ENCODE results near the gene PHACTR2.
"Not testable (repeated sequence)": the region's sequence is repeated elsewhere in the genome, so short reads cannot be mapped to it uniquely, and the experiment has no call there.

Gene PHACTR2

GRCh38 chr6:143766185-143766553 is 88.4 kb downstream of the PHACTR2 start:
- no peak for DNase-seq (ENCODE audit: low read depth in 2 of 2)

- DNase-seq (ENCODE audit: low read depth in 2 of 2), result no peak
Observed at GRCh38 chr6:143767433-143767832, 89.7 kb downstream of the PHACTR2 start.

- DNase-seq (ENCODE audit: low read depth in 2 of 2), result no peak
Observed at GRCh38 chr6:143772116-143773086, 94.6 kb downstream of the PHACTR2 start.

- DNase-seq (ENCODE audit: low read depth in 2 of 2), result no peak
Observed at GRCh38 chr6:143773506-143774150, 95.9 kb downstream of the PHACTR2 start.

- DNase-seq (ENCODE audit: low read depth in 2 of 2), result no peak
Observed at GRCh38 chr6:143774347-143774746, 96.6 kb downstream of the PHACTR2 start.

- no peak for DNase-seq (ENCODE audit: low read depth in 2 of 2)
Observed at GRCh38 chr6:143775336-143775735, 97.6 kb downstream of the PHACTR2 start.

GRCh38 chr6:143778926-143779325 is 101.2 kb downstream of the PHACTR2 start:
- DNase-seq (ENCODE audit: low read depth in 2 of 2), result no peak

GRCh38 chr6:143782481-143782880 is 104.7 kb downstream of the PHACTR2 start:
- DNase-seq (ENCODE audit: low read depth in 2 of 2), result no peak

GRCh38 chr6:143783077-143783476 is 105.3 kb downstream of the PHACTR2 start:
- no peak for DNase-seq (ENCODE audit: low read depth in 2 of 2)

GRCh38 chr6:143784316-143784715 is 106.6 kb downstream of the PHACTR2 start:
- DNase-seq (ENCODE audit: low read depth in 2 of 2), result no peak

- DNase-seq (ENCODE audit: low read depth in 2 of 2), result not testable (repeated sequence)
Observed at GRCh38 chr6:143786371-143786770, 108.6 kb downstream of the PHACTR2 start.

- no peak for DNase-seq (ENCODE audit: low read depth in 2 of 2)
Observed at GRCh38 chr6:143792402-143793279, 114.9 kb downstream of the PHACTR2 start.

- no peak for DNase-seq (ENCODE audit: low read depth in 2 of 2)
Observed at GRCh38 chr6:143793280-143793619, 115.5 kb downstream of the PHACTR2 start.

GRCh38 chr6:143796551-143796950 is 118.8 kb downstream of the PHACTR2 start:
- DNase-seq (ENCODE audit: low read depth in 2 of 2), result not testable (repeated sequence)

- not testable (repeated sequence) for DNase-seq (ENCODE audit: low read depth in 2 of 2)
Observed at GRCh38 chr6:143798487-143798886, 120.7 kb downstream of the PHACTR2 start.

GRCh38 chr6:143802833-143803565 is 125.2 kb downstream of the PHACTR2 start:
- DNase-seq (ENCODE audit: low read depth in 2 of 2), result no peak

GRCh38 chr6:143803769-143804568 is 126.2 kb downstream of the PHACTR2 start:
- no peak for DNase-seq (ENCODE audit: low read depth in 2 of 2)

GRCh38 chr6:143804835-143805239 is 127.1 kb downstream of the PHACTR2 start:
- DNase-seq (ENCODE audit: low read depth in 2 of 2), result no peak

- peak; percentile 47 to 73 for DNase-seq (ENCODE audit: low read depth in 2 of 2)
Observed at GRCh38 chr6:143806282-143807102, 128.7 kb downstream of the PHACTR2 start.
